Measurements from ENCODE around the gene NOL11.
"Not testable (repeated sequence)": the region's sequence is repeated elsewhere in the genome, so short reads cannot be mapped to it uniquely, and the experiment has no call there.

NOL11 gene

DNA sequence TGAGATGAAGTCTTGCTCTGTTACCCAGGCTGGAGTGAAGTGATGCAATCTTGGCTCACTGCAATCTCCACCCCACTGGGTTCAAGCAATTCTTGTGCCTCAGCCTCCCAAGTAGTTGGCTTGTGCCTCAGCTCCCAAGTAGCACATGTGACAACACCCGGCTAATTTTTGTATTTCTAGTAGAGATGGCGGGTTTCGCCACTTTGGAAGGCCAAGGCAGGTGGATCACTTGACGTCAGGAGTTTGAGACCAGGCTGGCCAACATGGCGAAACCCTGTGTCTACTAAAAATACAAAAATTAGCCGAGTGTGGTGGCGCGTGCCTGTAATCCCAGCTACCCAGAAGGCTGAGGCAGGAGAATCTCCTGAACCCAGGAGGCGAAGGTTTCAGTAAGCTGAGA is 39.0 kb downstream of the NOL11 start:
- DNase-seq = not testable (repeated sequence)

DNA sequence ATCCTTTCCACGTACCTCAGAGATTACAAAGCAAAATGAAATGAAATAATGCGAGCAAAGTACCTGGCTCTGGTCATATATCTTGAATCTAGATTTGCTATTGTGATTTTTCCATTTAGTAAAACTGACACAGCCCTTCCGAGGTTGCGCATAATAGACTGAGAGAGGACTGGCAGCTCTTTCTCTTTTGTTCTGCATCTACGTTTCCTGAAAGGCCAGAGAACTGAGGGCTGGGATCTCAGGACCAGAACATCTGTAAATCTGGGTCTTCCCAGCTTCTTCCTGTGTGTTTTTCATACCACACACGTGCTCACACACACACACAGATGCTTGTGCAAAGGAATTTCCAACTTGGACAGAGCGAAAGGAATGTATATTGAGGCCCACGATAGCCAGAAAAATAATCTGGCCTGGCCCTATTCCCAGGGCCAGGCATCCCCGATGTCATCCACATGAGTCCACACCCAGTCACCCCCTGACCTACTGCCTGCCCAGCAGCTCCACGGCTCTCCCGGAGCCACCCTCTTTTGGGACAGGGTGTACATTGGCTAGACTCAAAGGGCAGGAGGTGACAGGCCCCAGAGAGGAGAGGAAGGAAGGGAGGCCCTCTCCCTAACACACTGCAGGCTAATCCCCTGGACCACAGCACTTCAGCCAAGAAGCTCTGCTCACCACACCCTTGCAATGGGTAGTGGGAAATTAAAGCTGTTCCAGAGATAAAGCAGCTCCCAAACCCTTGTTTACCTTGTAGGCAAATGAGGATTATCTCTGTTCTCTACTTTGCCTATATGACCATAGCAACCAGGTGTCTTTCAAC is 41.8 kb downstream of the NOL11 start:
- peak; percentile 72 for DNase-seq

DNA sequence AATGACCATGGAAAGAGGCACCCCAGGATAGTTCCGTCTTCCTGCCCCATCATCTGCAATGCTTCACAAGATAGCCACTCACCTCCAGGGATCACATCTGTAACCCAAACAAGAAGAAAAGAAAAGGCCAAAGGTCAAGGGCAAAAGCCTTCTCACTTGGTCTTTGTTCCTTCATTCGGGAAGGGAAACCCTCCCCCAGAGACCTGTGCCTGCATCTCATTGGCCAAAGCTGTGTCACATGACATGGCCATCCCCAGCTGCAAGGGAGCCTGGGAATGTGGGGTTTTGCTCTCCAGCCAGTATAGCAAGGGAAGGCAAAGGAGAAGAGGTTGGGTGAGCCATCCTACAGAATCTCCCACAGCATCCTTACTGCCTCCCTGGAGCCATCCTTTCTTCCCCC is 47.9 kb downstream of the NOL11 start:
- DNase-seq = no peak

DNA sequence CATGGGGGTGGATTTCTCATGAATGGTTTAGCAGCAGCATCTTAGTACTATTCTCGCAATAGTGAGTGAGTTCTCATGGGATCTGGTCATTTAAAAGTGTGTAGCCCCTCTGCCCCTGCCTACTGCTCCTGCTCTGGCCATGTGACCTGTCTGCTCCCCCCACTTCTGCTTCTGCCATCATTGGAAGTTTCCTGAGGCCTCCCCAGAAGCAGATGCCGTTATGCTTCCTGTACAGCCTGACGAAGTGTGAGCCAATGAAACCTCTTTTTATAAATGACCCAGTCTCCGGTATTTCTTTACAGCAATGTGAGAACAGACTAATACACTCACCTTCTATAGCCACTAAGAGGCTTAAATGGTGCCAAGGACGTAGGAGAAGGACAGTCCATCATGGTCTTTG is 51.5 kb downstream of the NOL11 start:
- no peak for DNase-seq

DNA sequence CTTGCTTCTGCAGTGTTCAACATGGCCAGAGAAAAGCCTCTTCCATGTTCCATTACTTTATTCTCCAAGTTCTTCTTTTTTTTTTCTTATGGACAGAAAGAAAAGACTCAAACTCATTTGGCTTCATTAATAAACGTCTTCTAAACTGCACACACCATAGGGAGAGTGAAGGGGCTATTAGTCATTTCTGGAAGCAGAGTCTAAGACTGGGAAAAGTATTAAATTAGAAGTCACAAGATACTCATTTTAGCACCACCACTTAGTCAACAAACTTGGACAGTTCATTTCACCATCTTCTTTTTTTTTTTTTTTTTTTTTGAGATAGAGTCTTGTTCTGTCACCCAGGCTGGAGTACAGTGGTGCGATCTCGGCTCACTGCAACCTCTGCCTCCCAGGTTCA is 52.8 kb downstream of the NOL11 start:
- no peak for DNase-seq

DNA sequence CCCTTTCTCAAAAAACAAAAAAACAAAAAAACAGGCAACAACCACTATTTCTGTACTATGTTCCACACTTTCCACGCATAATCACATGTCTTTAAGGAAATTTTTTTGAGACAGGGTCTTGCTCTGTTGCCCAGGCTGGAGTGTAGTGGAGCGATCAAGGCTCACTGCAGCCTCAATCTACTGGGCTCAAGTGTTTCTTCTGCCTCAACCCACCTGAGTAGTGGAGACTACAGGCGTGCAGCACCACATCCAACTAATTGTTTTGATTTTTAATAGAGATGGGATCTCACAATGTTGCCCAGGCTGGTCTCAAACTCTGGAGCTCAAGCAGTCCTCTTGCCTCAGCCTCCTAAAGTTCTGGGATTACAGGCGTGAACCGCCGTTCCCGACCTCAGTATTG is 54.9 kb downstream of the NOL11 start:
- DNase-seq = no peak

DNA sequence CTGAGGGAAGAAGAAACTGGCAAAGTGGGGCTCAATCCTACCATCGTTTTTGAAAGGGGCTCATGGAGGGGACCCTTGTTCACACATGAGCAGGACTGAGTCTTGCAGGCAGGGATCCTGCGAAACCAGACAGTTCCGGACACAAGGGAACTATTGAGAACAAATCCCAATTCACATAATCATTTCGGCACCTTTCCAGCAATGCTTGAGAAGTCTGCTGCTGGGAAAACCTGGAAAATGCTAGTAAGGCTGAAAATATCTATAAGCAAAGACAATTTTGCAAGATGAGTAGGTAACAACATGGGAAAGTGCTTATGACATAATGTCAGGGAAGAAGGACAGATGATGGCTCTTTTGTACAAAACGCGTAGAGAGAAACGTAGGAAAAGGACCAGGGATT is 55.5 kb downstream of the NOL11 start:
- DNase-seq = no peak

DNA sequence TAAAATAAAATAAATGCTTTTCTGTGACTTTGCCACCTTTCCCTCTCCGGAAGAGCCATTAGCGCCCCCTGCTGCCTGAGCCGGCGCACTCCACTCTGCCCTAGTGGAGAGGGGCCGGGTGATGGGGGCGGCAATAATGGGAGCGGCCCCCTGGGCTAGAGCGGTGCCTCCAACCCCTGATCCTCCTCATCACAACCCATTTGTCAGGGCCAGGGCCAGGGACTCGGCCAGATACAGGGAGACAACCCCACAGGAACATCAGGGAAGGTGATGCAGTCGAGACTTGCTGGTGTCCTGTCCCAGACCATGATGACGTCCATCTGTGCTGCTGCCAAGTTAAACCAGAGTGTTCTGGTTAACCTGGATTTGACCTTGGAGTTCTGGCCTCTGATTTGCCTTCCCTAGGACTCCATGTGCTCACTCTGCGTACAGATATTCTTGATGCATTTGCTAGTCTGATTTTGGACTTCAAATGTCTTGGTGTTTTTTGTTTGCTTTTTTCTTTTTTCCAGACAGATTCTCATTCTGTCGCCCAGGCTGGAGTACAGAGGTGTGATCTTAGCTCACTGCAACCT is 61.4 kb downstream of the NOL11 start:
- DNase-seq = peak; percentile 64

DNA sequence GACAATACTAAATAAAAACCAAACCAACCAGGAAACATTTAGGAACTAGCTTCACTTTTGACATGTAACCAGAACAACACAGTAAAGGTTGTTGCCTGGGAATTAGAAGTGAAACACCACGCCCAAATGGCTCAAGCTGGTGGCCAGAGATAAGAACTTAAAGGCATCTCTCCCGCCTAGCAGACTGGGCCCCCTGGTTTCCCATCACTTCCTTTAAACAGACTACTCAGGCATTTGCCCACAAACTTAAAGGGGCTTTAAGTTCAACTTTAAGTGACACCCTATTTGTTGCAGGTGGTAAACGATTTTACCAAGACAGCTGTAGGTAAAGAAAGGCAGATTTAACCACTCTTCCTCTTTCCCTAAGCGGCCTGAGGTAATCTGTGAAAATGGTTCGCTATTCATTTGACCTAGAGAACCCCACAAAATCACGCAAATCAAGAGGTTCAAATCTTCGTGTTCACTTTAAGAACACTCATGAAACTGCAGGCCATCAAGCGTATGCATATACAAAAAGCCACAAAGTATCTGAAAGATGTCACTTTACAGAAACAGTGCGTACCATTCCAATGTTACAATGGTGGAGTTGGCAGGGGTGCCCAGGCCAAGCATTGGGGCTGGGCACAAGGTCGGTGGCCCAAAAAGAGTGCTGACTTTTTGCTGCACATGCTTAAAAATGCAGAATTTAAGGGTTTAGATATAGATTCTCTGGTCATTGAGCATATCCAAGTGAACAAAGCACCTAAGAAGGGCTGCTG is 66.8 kb downstream of the NOL11 start:
- DNase-seq = no peak

DNA sequence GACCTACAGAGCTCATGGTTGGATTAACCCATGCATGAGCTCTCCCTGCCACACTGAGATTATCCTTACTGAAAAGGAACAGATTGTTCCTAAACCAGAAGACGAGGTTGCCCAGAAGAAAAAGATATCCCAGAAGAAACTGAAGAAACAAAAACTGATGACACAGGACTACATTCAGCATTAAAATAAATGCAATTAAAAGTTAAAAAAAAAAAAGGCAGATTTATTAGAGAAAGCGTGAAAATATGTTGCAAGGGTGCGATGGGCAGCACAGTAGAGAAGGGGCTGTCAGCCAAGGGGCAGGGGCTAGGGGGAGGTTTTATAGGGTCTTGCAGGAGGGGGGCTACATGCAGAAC is 67.4 kb downstream of the NOL11 start:
- DNase-seq = no peak

DNA sequence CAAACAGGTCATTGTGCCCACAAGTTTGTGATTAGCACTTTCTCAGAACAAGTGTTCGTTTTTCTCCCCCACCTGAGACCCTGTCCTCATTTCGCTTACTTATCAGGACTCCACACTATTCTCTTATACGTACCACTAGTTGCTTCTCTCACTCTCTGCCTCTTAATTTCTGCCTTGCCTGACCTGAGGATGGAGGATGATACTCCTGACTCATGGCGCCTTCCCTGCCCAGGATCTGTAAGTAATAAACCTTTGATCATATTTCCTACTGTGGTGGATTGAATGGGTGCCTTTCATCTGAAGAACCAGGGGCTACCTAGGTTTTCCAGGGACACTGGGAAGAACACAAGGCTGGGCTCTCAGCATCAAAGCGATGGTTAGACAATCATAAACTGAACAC is 67.8 kb downstream of the NOL11 start:
- no peak for DNase-seq

Data from left hindlimb (tissue), 1 donor.